Measurements from ENCODE around the gene ORM2. TPM values are rescaled to one million over a fixed set of nuclear protein-coding genes. Genes with fewer than 3 reads are reported as not detected.
A peak's percentile ranks its signal among the peaks of the same experiment; 100 is the strongest.

The ORM2 gene
- total RNA-seq, 1 experiment from 2014 or later: not detected

- DNase-seq (ENCODE audit: low spot score): peak; percentile 99
Measured at GRCh38 chr9:114348906-114349482, 19.3 kb downstream of the ORM2 start.

DNA sequence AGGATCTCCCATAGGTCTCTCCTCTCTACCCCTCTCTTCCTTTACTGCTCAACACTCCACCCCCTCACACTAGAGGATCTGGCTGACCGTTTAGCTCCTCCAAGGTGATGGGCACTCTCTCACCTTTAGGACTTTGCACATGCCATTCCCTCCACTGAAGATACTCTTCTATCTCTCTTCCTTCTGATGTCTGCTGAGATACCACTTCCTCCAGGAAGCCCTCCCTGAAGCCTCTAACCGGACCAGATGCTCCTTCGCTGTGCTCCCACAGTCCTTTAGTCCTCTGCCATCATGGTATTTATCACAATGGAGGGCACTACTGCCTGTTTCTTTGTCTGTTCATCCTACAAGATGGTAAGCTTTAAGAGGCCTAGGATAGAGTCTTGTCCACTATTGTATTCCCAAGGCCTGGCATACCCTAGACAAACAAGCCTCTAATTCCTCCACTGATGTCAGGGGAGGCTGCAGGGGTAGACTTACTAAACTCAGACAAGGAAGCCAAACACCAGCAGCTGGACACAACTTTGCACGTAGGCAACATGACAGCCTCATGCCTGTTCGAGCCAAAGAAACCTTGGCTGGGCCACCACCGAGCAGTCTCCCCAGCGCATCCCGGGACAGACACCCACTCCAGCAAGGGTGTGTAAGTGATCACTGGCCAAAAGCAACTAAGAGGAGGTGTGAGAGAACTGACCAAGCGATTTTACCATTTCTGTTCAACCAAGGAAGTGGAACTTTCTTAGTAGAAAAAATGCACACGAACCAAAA lies 20.2 kb downstream of the ORM2 start:
- DNase-seq (ENCODE audit: low spot score): no peak

GRCh38 chr9:114350636-114351401 lies 21.1 kb downstream of the ORM2 start:
- DNase-seq (ENCODE audit: low spot score): no peak

GRCh38 chr9:114351932-114352331 lies 22.3 kb downstream of the ORM2 start:
- DNase-seq (ENCODE audit: low spot score): no peak

DNA sequence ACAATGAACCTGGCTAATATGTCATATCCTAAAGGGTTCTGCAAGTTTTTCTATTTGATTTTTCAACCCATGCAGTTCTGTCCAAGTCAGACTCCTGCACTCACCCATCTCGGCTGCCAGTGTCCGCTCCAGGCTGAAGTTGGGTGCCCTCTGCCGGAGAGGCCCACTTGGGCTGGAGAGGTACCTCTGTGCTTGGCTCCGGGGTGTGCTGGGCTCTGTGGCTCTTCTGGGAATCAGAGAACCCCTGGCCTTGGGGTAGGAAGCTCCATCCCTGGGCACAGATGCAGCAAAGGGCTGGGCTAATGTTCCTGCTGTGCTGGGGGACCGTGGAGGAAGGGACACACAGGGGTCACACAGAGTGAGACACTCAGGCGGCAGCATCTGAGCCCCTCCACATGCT lies 26.2 kb downstream of the ORM2 start:
- no peak for DNase-seq (ENCODE audit: low spot score)

GRCh38 chr9:114356792-114357191 lies 27.1 kb downstream of the ORM2 start:
- DNase-seq (ENCODE audit: low spot score): no peak

DNA sequence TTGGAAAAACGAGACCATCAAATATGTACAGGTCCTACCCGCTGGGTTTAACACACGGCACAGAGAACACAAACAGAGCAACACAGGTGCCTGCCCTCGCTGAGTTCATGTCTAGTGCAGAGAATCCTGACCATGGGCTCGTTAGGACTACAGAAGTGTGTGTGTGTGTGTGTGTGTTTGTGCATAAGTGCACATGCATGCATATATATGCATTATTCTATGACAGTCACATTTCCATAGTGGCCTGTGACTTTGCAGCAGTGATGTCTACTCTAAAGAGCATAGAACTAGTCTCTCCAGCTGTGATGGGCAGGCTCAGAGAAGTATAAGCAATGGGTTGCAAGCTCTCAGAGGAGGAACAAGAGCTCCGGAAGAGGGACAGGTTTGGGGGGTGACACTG lies 27.7 kb downstream of the ORM2 start:
- no peak for DNase-seq (ENCODE audit: low spot score)

DNA sequence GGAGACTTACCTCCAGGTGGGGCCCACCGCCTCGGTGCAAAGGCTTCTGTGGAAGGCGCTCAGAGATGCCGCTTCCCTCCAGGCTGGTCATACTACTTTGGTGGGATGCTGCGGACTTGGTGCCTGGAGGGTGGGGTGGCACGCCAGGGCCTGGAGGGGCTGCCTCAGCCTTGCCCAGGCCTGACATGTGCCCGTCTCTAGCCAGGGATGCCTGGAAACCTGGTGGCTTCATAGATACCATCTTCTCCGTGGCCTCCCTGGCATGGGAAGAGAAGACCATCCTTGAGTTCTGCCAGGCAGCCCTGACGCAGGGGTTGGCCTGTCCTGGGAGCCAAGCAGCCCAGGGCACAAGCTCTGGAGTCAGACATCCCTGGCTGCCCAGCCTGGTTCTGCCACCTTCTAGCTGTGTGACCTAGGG lies 28.3 kb downstream of the ORM2 start:
- no peak for DNase-seq (ENCODE audit: low spot score)

- DNase-seq (ENCODE audit: low spot score): no peak
Measured at GRCh38 chr9:114359801-114360200, 30.1 kb downstream of the ORM2 start.

DNA sequence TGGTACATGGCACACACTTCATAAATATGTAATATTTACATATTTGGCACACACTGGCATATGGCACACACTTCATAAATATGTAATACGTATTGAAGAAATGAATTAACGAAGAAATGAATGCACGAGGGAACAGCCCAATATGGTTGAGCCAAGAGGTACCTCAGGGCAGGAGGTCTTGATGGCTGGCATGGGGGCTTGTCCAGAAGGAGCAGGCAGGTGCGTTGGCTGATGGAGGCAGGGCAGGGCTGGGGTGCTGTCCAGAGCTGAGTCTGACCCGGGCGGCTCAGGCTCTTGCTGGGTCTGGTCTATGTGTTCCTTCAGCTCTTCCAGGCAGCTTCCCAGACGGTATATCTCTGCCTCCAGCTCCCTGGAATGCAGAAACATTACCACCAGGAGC lies 31.9 kb downstream of the ORM2 start:
- DNase-seq (ENCODE audit: low spot score): no peak

GRCh38 chr9:114362394-114362793 lies 32.7 kb downstream of the ORM2 start:
- DNase-seq (ENCODE audit: low spot score): no peak

GRCh38 chr9:114363424-114363823 lies 33.8 kb downstream of the ORM2 start:
- DNase-seq (ENCODE audit: low spot score): no peak

DNA sequence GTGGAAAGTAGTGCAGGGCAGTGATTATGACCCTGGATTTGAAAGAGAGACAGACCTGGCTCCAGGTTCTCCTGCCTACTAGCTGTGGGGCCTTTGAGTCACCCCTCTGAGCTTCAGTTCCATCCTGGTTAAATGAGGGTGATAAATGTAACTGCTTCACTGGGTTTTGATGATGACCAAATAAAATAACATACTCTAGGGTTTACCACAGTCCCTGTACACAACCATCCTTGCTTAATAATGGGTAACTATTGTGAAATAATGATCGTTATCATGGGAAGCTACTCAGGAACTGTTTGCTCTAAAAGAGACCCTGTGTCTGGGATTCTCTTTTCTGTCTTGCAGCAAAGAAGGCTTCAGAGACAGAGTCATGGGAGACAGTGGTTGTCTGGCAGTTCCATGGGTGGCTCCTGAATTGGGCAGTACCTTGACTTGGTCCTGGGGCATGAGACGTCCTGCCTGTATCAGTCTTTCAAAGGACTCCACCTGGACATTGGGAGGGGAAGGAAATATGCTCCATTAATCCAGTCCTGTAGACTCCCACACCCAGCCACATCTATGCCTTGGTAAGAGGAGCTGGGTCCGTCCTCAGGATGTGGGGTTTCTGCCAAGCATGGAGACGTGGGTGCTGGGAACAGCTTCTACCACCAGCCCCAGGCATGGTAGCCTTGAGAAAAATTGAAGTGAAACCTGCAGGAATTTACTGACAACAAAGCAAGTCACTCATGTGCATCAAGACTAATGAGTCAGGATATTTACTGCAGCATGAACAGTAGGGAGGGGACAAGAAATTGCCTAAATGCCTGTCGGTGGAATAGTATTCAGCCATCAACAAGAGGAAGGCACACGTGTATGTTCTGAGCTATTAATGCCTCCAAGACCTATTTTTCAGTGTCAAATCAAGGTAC lies 34.7 kb downstream of the ORM2 start:
- peak; percentile 26 for DNase-seq (ENCODE audit: low spot score)

DNA sequence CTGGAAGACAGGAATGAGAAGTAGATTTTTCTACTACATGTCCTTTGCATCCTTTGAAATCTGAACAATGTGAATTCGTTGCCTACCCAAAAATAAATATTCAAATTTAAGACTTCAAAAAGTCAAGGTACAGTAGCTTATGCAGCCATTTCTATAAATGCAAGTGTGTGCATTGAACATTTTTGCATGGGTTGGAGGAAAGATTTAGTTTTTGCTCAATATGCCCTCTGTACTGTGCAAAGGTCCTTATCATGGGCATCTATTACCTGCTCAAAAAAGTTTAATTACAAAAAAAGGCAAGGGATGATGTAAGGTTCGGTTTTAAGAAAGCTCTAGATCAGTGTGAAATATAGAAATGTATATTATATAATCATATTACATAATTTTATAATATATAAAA lies 35.5 kb downstream of the ORM2 start:
- DNase-seq (ENCODE audit: low spot score): no peak

DNA sequence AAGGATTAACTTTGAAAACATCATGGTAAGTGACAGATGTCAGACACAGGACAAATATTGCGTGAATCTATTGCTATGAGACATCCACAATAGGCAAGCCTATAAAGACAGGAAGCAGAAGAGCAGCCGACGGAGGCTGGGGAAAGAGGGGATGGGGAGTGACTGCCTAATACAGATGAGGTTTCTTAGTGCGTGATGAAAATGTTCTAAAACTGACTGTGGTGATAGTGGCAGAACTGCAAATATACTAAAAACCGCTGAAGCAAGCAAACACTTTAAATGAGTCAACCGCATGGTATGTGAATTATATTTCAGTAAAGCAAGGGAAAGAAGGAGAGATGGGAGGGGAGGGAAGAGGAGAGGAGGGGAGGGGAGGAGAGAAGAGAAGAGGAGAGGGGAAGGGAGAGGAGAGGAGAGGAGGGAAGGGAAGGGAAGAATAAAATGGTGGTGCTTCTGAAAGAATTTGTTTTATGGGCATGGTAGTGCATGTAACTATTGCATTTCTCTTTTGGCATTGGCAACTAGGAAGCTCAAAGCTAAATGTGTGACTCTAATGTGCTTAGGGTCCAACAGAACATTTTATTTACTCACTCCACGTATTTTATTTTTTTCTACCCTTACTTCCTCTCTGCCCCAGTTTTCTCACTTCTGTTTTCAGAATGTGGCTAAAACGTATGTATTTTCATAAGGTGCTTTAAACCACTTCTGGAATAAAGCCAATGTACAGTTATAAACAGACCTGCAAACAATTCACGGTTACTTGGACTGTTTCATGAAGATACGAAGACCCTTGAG lies 36.9 kb downstream of the ORM2 start:
- DNase-seq (ENCODE audit: low spot score): peak; percentile 75

DNA sequence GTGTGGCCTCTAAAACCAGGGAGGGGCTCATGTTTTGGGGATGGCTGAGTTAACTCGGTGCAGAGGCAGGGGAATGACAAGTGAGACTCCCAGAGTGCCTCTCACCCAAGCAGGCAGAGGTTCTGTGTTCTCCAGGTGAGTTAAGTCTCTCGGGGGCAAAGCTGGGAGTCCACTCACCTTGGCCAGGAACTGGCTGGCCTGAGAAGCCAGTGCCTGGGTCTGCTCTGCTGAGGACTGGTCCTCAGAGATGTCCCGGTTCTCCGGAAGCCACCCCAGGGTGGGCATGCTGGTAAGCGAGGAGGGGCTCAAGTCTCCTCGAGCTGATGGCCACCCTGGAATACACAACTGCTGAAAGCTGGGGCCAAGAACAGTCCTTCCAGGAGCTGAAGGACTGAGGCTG lies 37.7 kb downstream of the ORM2 start:
- DNase-seq (ENCODE audit: low spot score): no peak

- no peak for DNase-seq (ENCODE audit: low spot score)
Measured at GRCh38 chr9:114367772-114368569, 38.3 kb downstream of the ORM2 start.

DNA sequence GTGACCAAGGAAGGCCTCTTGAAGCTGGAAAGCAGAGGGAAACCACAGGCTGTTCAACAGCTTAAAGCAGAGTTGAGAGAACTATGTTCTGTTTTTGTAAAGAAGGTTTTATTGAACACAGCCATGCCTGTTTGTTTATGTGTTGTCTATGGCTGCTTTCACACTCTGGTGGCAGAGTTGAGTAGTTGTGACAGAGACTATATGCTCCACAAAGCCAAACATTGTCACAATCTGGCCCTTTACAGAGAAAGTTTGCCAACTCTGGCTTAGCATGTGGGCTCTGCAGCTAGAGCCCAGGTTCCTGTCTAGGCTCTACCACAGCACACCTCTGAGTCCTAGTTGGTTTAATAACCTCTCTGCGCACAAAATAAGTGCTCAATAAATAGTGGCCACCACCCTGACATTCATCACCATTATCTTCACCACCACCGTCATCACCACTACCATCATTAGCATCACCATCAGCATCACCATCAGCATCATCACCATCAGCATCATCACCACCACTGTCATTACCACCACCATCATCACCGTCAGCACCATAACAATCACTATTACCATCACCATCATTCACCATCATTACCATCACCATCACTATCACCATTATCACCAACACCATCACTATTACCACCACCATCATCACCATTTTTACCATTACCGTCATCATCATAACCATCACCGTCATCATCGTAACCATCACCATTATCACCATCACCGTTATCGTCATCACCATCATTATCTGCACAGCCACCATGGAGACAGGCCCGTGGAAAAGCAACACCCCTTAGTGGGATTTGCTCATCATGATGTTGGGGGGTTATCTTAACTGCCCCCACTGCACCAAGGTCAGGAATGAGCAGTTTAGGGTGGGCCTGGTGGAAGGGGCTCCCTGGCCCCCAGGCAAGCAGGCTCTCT lies 39.8 kb downstream of the ORM2 start:
- no peak for DNase-seq (ENCODE audit: low spot score)
